PFSK-1 (cell line): ENCODE data around the gene COX4I1.

Experiments used
- FOXP2 ChIP-seq: optimal IDR thresholded peaks from 2 replicates; pipeline ENCODE3; 2011; ENCODE audit warnings: borderline replicate concordance, control low read depth, inconsistent platforms; ENCODE audit not compliant: insufficient read depth; ENCODE audit errors: extremely low read length, extremely low read depth
- POLR2AphosphoS5 ChIP-seq: IDR thresholded peaks from 2 replicates; pipeline ENCODE4 v1.6.1; 2012; ENCODE audit warnings: low read depth, mild to moderate bottlenecking, control low read depth, low read length, moderate library complexity
- SIN3A ChIP-seq: IDR thresholded peaks from 2 replicates; pipeline ENCODE4 v1.6.1; 2012; ENCODE audit warnings: mild to moderate bottlenecking, low read length, moderate library complexity, borderline replicate concordance; ENCODE audit not compliant: insufficient read depth
- TAF1 ChIP-seq: IDR thresholded peaks from 2 replicates; pipeline ENCODE4 v1.6.1; 2012; ENCODE audit warnings: low read length, control low read depth, borderline replicate concordance; ENCODE audit not compliant: insufficient read depth
- TF ChIP-seq, protein P1 (sequence below), 2 experiments: IDR thresholded peaks; 2 replicates each; pipeline versions ENCODE4 v1.6.1 to v1.8.0; 2011 to 2012; ENCODE audit warnings: low read depth in 2 of 2, low read length in 2 of 2, control low read depth in 1 of 2, inconsistent platforms in 1 of 2, mild to moderate bottlenecking in 1 of 2, moderate library complexity in 1 of 2; ENCODE audit not compliant: insufficient read depth in 1 of 2

COX4I1 gene

DNA sequence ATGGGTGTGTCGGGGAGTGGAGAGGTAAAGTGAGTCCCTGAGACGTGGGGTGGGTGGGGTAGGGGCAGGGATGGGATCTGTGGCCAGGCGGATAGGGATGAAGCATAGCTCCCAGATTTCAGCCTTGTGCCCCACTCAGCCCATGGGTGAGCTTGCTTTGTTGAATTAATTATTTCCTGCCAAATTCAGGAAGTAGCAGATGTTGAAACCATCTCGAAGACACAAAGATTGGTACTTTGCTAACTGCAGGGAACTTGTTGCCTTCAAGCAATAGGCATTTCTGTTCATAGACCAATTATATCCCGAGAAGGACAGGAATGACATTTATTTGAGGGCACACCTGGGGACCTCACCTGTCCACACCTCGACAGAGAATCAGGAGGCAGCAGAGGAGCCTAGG, 37.6 kb upstream of the COX4I1 start:
- TF ChIP-seq TAF1 (no peak), SIN3A (no peak), POLR2AphosphoS5 (no peak)

DNA sequence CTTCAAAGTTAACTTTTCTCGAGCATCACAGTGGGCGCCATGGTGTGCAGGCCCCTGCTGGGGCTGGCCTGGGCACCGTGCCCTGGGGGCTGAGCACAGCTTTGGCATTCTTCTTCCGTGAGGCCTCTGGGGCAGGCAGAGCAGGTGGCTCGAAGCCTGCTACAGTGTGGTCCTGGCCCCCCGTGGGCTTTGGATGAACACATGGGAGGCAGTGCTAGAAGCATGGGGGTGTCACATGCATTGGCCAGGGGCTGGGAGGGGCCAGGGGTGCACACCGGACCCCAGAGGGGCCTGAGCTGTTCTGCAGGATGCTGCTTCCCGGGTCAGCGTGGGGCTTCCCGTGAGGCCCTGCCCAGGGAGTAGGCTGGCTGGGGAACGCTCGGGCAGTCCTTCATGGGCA, 36.5 kb upstream of the COX4I1 start:
- no peak for TF ChIP-seq SIN3A
- TF ChIP-seq, protein P1, sequence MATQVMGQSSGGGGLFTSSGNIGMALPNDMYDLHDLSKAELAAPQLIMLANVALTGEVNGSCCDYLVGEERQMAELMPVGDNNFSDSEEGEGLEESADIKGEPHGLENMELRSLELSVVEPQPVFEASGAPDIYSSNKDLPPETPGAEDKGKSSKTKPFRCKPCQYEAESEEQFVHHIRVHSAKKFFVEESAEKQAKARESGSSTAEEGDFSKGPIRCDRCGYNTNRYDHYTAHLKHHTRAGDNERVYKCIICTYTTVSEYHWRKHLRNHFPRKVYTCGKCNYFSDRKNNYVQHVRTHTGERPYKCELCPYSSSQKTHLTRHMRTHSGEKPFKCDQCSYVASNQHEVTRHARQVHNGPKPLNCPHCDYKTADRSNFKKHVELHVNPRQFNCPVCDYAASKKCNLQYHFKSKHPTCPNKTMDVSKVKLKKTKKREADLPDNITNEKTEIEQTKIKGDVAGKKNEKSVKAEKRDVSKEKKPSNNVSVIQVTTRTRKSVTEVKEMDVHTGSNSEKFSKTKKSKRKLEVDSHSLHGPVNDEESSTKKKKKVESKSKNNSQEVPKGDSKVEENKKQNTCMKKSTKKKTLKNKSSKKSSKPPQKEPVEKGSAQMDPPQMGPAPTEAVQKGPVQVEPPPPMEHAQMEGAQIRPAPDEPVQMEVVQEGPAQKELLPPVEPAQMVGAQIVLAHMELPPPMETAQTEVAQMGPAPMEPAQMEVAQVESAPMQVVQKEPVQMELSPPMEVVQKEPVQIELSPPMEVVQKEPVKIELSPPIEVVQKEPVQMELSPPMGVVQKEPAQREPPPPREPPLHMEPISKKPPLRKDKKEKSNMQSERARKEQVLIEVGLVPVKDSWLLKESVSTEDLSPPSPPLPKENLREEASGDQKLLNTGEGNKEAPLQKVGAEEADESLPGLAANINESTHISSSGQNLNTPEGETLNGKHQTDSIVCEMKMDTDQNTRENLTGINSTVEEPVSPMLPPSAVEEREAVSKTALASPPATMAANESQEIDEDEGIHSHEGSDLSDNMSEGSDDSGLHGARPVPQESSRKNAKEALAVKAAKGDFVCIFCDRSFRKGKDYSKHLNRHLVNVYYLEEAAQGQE (IDR thresholded peaks at IDR 0.05; ENCODE audit: insufficient read depth in 1 of 2, low read depth in 2 of 2, low read length in 2 of 2): no peak

DNA sequence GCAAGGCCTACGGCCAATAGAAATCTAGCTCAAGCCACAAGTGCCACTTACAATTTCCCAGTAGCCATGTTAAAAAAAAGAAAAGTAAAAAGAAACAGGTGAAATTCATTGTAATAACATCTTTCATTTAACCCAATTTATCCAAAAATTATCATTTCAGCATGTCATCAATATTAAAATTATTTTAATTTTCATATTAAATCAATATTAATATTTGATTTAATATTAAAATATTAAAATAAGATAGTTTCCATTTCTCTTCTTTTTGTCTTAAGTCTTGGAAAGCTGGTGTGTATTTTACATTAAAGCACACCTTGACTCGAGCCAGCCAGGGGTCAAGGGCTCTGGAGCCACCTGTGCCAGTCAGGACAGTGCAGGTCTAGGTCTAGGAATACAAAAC, 35.9 kb upstream of the COX4I1 start:
- TF ChIP-seq SIN3A (no peak), FOXP2 (no peak), POLR2AphosphoS5 (no peak), TAF1 (no peak)
- TF ChIP-seq, protein P1 (IDR thresholded peaks at IDR 0.05; ENCODE audit: insufficient read depth in 1 of 2, low read depth in 2 of 2, low read length in 2 of 2): no peak

- no peak for TF ChIP-seq POLR2AphosphoS5
- TF ChIP-seq, protein P1 (IDR thresholded peaks at IDR 0.05; ENCODE audit: insufficient read depth in 1 of 2, low read depth in 2 of 2, low read length in 2 of 2): no peak
- no peak for TF ChIP-seq TAF1
- TF ChIP-seq FOXP2: no peak
- no peak for TF ChIP-seq SIN3A
Measured at GRCh38 chr16:85765211-85765610, 34.3 kb upstream of the COX4I1 start.

GRCh38 chr16:85765767-85766166, 33.7 kb upstream of the COX4I1 start:
- TF ChIP-seq, protein P1 (IDR thresholded peaks at IDR 0.05; ENCODE audit: insufficient read depth in 1 of 2, low read depth in 2 of 2, low read length in 2 of 2): no peak
- TF ChIP-seq FOXP2 (no peak), TAF1 (no peak), SIN3A (no peak)
